ENCODE results near the gene TCF25. TPM values are rescaled to one million over a fixed set of nuclear protein-coding genes. Genes with fewer than 3 reads are reported as not detected.

Gene TCF25
- total RNA-seq, 1 experiment from 2014 or later = 155 TPM

DNA sequence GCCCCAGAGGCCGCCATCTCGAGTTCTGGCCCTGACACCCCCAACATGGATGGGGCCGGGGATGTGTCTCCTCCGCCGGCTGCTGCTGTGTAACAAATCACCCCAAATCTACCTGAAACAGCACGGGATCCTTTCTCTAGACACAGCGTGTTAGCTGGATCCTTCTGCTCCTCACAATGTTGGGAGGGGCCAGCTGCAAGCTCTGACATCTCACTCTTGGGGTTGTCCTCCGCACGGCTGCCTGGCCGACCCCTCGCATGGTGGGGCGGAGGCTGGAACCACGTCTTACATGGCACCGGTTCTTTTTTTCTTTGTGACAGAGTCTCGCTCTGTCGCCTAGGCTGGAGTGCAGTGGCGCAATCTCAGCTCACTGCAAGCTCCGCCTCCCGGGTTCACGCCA, 63.6 kb downstream of the TCF25 start (continued):
- TF ChIP-seq JAZF1 (CRISPR knock-in tag; IDR thresholded peaks at IDR 0.05) (no peak), EMX1 (CRISPR knock-in tag; IDR thresholded peaks at IDR 0.05) (no peak), CREB1 (CRISPR knock-in tag; IDR thresholded peaks at IDR 0.05) (no peak), NR3C1 (CRISPR knock-in tag; conservative IDR thresholded peaks at IDR 0.05; ENCODE audit: low read depth) (no peak)

DNA sequence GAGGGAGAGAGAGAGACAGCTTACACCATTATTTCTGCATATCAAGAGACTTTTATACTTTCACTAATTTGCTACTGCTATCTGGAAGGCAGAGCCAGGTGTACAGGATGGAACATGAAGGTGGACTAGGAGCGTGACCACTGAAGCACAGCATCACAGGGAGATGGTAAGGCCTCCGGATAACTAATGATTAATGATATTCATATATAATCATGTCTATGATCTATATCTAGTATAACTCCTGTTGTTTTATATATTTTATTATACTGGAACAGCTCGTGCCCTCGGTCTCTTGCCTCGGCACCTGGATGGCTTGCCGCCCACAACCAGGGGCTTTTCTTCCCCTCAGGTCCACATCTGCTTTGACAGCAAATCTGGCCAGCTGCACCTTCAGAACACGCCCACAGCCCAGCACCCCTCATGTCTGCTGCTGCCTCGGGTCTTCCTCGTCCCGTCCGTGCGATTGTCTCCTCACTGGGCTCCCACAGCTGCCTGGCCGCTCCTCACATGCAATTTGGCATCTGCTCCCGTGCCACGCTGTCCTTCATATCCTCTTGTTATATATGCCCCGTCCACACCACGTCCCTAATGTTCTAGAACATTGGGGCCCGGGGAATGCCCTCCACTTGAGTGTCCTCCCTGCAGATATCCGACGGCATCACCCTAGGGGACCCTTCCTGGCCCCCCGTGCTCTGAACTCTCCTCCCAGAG, 64.9 kb downstream of the TCF25 start:
- ChIA-PET CTCF (no interaction called here), POLR2A (no interaction called here)
- TF ChIP-seq, protein P1, sequence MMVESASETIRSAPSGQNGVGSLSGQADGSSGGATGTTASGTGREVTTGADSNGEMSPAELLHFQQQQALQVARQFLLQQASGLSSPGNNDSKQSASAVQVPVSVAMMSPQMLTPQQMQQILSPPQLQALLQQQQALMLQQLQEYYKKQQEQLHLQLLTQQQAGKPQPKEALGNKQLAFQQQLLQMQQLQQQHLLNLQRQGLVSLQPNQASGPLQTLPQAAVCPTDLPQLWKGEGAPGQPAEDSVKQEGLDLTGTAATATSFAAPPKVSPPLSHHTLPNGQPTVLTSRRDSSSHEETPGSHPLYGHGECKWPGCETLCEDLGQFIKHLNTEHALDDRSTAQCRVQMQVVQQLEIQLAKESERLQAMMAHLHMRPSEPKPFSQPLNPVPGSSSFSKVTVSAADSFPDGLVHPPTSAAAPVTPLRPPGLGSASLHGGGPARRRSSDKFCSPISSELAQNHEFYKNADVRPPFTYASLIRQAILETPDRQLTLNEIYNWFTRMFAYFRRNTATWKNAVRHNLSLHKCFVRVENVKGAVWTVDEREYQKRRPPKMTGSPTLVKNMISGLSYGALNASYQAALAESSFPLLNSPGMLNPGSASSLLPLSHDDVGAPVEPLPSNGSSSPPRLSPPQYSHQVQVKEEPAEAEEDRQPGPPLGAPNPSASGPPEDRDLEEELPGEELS (CRISPR knock-in tag; IDR thresholded peaks at IDR 0.05) = no peak
- TF ChIP-seq ZNF219 (CRISPR knock-in tag; IDR thresholded peaks at IDR 0.05; ENCODE audit: borderline replicate concordance) (no peak), RORB (CRISPR knock-in tag; IDR thresholded peaks at IDR 0.05) (no peak), KAT7 (CRISPR knock-in tag; IDR thresholded peaks at IDR 0.05; ENCODE audit: borderline replicate concordance) (no peak), OVOL2 (CRISPR knock-in tag; IDR thresholded peaks at IDR 0.05; ENCODE audit: borderline replicate concordance) (no peak), PRRX2 (CRISPR knock-in tag; IDR thresholded peaks at IDR 0.05) (no peak), GRHL2 (CRISPR knock-in tag; IDR thresholded peaks at IDR 0.05; ENCODE audit: insufficient replicate concordance, severe bottlenecking) (no peak), CREB1 (CRISPR knock-in tag; IDR thresholded peaks at IDR 0.05) (no peak), NFATC4 (CRISPR knock-in tag; IDR thresholded peaks at IDR 0.05) (no peak), ELF4 (CRISPR knock-in tag; IDR thresholded peaks at IDR 0.05; ENCODE audit: low read depth) (no peak)
- TF ChIP-seq, protein P2, sequence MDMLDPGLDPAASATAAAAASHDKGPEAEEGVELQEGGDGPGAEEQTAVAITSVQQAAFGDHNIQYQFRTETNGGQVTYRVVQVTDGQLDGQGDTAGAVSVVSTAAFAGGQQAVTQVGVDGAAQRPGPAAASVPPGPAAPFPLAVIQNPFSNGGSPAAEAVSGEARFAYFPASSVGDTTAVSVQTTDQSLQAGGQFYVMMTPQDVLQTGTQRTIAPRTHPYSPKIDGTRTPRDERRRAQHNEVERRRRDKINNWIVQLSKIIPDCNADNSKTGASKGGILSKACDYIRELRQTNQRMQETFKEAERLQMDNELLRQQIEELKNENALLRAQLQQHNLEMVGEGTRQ (CRISPR knock-in tag; IDR thresholded peaks at IDR 0.05) = no peak
- TF ChIP-seq, protein P3, sequence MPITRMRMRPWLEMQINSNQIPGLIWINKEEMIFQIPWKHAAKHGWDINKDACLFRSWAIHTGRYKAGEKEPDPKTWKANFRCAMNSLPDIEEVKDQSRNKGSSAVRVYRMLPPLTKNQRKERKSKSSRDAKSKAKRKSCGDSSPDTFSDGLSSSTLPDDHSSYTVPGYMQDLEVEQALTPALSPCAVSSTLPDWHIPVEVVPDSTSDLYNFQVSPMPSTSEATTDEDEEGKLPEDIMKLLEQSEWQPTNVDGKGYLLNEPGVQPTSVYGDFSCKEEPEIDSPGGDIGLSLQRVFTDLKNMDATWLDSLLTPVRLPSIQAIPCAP (CRISPR knock-in tag; IDR thresholded peaks at IDR 0.05) = no peak
- TF ChIP-seq, protein P4, sequence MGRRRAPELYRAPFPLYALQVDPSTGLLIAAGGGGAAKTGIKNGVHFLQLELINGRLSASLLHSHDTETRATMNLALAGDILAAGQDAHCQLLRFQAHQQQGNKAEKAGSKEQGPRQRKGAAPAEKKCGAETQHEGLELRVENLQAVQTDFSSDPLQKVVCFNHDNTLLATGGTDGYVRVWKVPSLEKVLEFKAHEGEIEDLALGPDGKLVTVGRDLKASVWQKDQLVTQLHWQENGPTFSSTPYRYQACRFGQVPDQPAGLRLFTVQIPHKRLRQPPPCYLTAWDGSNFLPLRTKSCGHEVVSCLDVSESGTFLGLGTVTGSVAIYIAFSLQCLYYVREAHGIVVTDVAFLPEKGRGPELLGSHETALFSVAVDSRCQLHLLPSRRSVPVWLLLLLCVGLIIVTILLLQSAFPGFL (CRISPR knock-in tag; IDR thresholded peaks at IDR 0.05; ENCODE audit: borderline replicate concordance) = no peak
- TF ChIP-seq, protein P5, sequence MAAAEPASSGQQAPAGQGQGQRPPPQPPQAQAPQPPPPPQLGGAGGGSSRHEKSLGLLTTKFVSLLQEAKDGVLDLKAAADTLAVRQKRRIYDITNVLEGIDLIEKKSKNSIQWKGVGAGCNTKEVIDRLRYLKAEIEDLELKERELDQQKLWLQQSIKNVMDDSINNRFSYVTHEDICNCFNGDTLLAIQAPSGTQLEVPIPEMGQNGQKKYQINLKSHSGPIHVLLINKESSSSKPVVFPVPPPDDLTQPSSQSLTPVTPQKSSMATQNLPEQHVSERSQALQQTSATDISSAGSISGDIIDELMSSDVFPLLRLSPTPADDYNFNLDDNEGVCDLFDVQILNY (CRISPR knock-in tag; IDR thresholded peaks at IDR 0.05) = no peak
- TF ChIP-seq, protein P6, sequence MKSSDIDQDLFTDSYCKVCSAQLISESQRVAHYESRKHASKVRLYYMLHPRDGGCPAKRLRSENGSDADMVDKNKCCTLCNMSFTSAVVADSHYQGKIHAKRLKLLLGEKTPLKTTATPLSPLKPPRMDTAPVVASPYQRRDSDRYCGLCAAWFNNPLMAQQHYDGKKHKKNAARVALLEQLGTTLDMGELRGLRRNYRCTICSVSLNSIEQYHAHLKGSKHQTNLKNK (CRISPR knock-in tag; IDR thresholded peaks at IDR 0.05) = no peak
- TF ChIP-seq, protein P7, sequence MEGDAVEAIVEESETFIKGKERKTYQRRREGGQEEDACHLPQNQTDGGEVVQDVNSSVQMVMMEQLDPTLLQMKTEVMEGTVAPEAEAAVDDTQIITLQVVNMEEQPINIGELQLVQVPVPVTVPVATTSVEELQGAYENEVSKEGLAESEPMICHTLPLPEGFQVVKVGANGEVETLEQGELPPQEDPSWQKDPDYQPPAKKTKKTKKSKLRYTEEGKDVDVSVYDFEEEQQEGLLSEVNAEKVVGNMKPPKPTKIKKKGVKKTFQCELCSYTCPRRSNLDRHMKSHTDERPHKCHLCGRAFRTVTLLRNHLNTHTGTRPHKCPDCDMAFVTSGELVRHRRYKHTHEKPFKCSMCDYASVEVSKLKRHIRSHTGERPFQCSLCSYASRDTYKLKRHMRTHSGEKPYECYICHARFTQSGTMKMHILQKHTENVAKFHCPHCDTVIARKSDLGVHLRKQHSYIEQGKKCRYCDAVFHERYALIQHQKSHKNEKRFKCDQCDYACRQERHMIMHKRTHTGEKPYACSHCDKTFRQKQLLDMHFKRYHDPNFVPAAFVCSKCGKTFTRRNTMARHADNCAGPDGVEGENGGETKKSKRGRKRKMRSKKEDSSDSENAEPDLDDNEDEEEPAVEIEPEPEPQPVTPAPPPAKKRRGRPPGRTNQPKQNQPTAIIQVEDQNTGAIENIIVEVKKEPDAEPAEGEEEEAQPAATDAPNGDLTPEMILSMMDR (IDR thresholded peaks at IDR 0.05) = no peak
- TF ChIP-seq, protein P8, sequence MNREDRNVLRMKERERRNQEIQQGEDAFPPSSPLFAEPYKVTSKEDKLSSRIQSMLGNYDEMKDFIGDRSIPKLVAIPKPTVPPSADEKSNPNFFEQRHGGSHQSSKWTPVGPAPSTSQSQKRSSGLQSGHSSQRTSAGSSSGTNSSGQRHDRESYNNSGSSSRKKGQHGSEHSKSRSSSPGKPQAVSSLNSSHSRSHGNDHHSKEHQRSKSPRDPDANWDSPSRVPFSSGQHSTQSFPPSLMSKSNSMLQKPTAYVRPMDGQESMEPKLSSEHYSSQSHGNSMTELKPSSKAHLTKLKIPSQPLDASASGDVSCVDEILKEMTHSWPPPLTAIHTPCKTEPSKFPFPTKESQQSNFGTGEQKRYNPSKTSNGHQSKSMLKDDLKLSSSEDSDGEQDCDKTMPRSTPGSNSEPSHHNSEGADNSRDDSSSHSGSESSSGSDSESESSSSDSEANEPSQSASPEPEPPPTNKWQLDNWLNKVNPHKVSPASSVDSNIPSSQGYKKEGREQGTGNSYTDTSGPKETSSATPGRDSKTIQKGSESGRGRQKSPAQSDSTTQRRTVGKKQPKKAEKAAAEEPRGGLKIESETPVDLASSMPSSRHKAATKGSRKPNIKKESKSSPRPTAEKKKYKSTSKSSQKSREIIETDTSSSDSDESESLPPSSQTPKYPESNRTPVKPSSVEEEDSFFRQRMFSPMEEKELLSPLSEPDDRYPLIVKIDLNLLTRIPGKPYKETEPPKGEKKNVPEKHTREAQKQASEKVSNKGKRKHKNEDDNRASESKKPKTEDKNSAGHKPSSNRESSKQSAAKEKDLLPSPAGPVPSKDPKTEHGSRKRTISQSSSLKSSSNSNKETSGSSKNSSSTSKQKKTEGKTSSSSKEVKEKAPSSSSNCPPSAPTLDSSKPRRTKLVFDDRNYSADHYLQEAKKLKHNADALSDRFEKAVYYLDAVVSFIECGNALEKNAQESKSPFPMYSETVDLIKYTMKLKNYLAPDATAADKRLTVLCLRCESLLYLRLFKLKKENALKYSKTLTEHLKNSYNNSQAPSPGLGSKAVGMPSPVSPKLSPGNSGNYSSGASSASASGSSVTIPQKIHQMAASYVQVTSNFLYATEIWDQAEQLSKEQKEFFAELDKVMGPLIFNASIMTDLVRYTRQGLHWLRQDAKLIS (CRISPR knock-in tag; IDR thresholded peaks at IDR 0.05; ENCODE audit: borderline replicate concordance) = no peak
- TF ChIP-seq, protein P9, sequence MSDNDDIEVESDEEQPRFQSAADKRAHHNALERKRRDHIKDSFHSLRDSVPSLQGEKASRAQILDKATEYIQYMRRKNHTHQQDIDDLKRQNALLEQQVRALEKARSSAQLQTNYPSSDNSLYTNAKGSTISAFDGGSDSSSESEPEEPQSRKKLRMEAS (CRISPR knock-in tag; IDR thresholded peaks at IDR 0.05) = no peak
- TF ChIP-seq, protein P10, sequence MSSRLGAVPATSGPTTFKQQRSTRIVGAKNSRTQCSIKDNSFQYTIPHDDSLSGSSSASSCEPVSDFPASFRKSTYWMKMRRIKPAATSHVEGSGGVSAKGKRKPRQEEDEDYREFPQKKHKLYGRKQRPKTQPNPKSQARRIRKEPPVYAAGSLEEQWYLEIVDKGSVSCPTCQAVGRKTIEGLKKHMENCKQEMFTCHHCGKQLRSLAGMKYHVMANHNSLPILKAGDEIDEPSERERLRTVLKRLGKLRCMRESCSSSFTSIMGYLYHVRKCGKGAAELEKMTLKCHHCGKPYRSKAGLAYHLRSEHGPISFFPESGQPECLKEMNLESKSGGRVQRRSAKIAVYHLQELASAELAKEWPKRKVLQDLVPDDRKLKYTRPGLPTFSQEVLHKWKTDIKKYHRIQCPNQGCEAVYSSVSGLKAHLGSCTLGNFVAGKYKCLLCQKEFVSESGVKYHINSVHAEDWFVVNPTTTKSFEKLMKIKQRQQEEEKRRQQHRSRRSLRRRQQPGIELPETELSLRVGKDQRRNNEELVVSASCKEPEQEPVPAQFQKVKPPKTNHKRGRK (CRISPR knock-in tag; IDR thresholded peaks at IDR 0.05; ENCODE audit: borderline replicate concordance) = no peak

More for the DNA sequence above, 64.9 kb downstream of the TCF25 start:
- Mint-ChIP-seq H3K27me3 (ENCODE audit: low read depth) (no peaks in the 10 kb centered on the region), H3K9me3 (no peaks in the 10 kb centered on the region), H3K4me3 (no peak overlapping the region), H3K27ac (no peak overlapping the region), H3K36me3 (peaks cover 18% of the 10 kb centered on the region), H3K4me1 (no peaks in the 10 kb centered on the region)
- DNase-seq (ENCODE audit: low spot score) (no peak), ATAC-seq (no peak)
